SK-N-SH (cell line): ENCODE data around the gene CYBA. TPM values are rescaled to one million over a fixed set of nuclear protein-coding genes. Genes with fewer than 3 reads are reported as not detected.

Experiments
- CTCF ChIA-PET: fragments of 300-600, 350-600 bp; formaldehyde crosslinking; extraction: SDS; loops from one replicate; lab custom pipeline; 2021; lab: Yijun Ruan, JAX
- POLR2A ChIA-PET: fragments of 350-600 bp; sonication (Branson Sonifier 250); formaldehyde crosslinking; extraction: SDS; loops from one replicate; lab custom pipeline; 2020; ENCODE audit warnings: antibody characterized with exemption, inconsistent platforms; lab: Yijun Ruan, JAX
- DNase-seq: peaks from one replicate; pipeline ENCODE4 v3.0.0; 2012
- H2AFZ ChIP-seq: fragments of 200-600 bp; sonication (generic); 2 replicates; pipeline ENCODE4 v1.8.1; 2016; ENCODE audit warnings: antibody characterized with exemption, mild to moderate bottlenecking, low read depth
- H3F3A ChIP-seq: fragments of 200-600 bp; sonication (generic); replicated peaks from 2 replicates; pipeline ENCODE3; 2016; ENCODE audit warnings: antibody characterized with exemption, mild to moderate bottlenecking; ENCODE audit not compliant: insufficient read depth
- H3K27ac ChIP-seq, 2 experiments: fragments of 200-500 bp in 1 of 2; fragments of 200-600 bp in 1 of 2; sonication (Bioruptor generic) in 1 of 2; sonication (generic), shearing (Covaris generic) in 1 of 2; 2 replicates each; pipeline versions ENCODE4 v1.5.1 to v1.6.1; 2014 to 2016; ENCODE audit warnings: low read depth in 2 of 2, inconsistent platforms in 1 of 2, low read length in 1 of 2, mild to moderate bottlenecking in 1 of 2, mixed read lengths in 1 of 2
- H3K27me3 ChIP-seq: fragments of 200-600 bp; sonication (generic), shearing (Covaris generic); 2 replicates; pipeline ENCODE4 v1.6.1; 2016; ENCODE audit warnings: mixed run types; ENCODE audit not compliant: insufficient read depth
- H3K36me3 ChIP-seq, 2 experiments: fragments of 200-500 bp in 1 of 2; fragments of 200-600 bp in 1 of 2; sonication (Bioruptor generic) in 1 of 2; sonication (generic) in 1 of 2; replicated peaks in 1 of 2; 2 replicates each; pipeline versions ENCODE3 to v1.5.1; 2014 to 2016; ENCODE audit warnings: low read length in 1 of 2, mild to moderate bottlenecking in 1 of 2; ENCODE audit not compliant: insufficient read depth in 2 of 2, control insufficient read depth in 1 of 2
- H3K4me1 ChIP-seq, 2 experiments: fragments of 200-500 bp in 1 of 2; fragments of 200-600 bp in 1 of 2; sonication (Bioruptor generic) in 1 of 2; sonication (generic), shearing (Covaris generic) in 1 of 2; 2 replicates each; pipeline versions ENCODE4 v1.5.1 to v1.6.1; 2014 to 2016; ENCODE audit warnings: low read depth in 1 of 2, low read length in 1 of 2, mixed run types in 1 of 2; ENCODE audit not compliant: insufficient read depth in 2 of 2, control insufficient read depth in 1 of 2
- H3K4me2 ChIP-seq: fragments of 200-600 bp; sonication (generic), shearing (Covaris generic); 2 replicates; pipeline ENCODE4 v1.6.1; 2017; ENCODE audit warnings: mixed run types
- H3K4me3 ChIP-seq, 2 experiments: fragments of 200-500 bp in 1 of 2; fragments of 200-600 bp in 1 of 2; sonication (Bioruptor generic) in 1 of 2; sonication (generic), shearing (Covaris generic) in 1 of 2; 2 replicates each; pipeline versions ENCODE4 v1.5.1 to v1.8.1; 2014 to 2016; ENCODE audit warnings: low read depth in 2 of 2, inconsistent platforms in 1 of 2, low read length in 1 of 2, mild to moderate bottlenecking in 1 of 2, mixed read lengths in 1 of 2, moderate library complexity in 1 of 2
- H3K79me2 ChIP-seq: fragments of 200-600 bp; sonication (generic); 2 replicates; pipeline ENCODE4 v1.8.1; 2017; ENCODE audit warnings: mild to moderate bottlenecking; ENCODE audit not compliant: insufficient read depth
- H3K9ac ChIP-seq: fragments of 200-600 bp; sonication (generic); 2 replicates; pipeline ENCODE4 v1.6.1; 2017; ENCODE audit warnings: mixed run types
- H3K9me2 ChIP-seq: fragments of 200-600 bp; sonication (generic); 2 replicates; pipeline ENCODE4 v1.6.1; 2017; ENCODE audit warnings: mixed run types
- H3K9me3 ChIP-seq: fragments of 200-600 bp; sonication (generic); 2 replicates; pipeline ENCODE4 v1.6.1; 2017; ENCODE audit warnings: mixed run types, mild to moderate bottlenecking, moderate library complexity
- H4K20me1 ChIP-seq: fragments of 200-600 bp; sonication (generic); 2 replicates; pipeline ENCODE4 v1.6.1; 2017; ENCODE audit warnings: mild to moderate bottlenecking, mixed run types; ENCODE audit not compliant: insufficient read depth
- CHD2 ChIP-seq: fragments of 150-350 bp; IDR thresholded peaks from 2 replicates; pipeline ENCODE4 v1.6.1; 2018; ENCODE audit warnings: low read length; ENCODE audit not compliant: partially characterized antibody
- ELF1 ChIP-seq: IDR thresholded peaks from 2 replicates; pipeline ENCODE4 v1.4.0; 2012
- EP300 ChIP-seq, 2 experiments: IDR thresholded peaks; 2 replicates each; pipeline versions ENCODE4 v1.4.0 to v1.6.1; 2012; ENCODE audit warnings: borderline replicate concordance in 1 of 2, low read depth in 1 of 2, low read length in 1 of 2
- FOXJ3 ChIP-seq: sonication (generic); formaldehyde crosslinking; IDR thresholded peaks from 2 replicates; pipeline ENCODE4 v1.5.1; 2020; ENCODE audit warnings: mild to moderate bottlenecking, missing genetic modification reagents
- GABPA ChIP-seq: IDR thresholded peaks from 2 replicates; pipeline ENCODE4 v1.4.0; 2012; ENCODE audit warnings: low read depth, mild to moderate bottlenecking
- JUND ChIP-seq: IDR thresholded peaks from 2 replicates; pipeline ENCODE4 v1.4.0; 2012
- MEF2A ChIP-seq: IDR thresholded peaks from 2 replicates; pipeline ENCODE4 v1.4.0; 2012; ENCODE audit warnings: low read depth, borderline replicate concordance
- NFIC ChIP-seq: IDR thresholded peaks from 2 replicates; pipeline ENCODE4 v1.4.0; 2012; ENCODE audit warnings: borderline replicate concordance
- RCOR1 ChIP-seq: fragments of 150-350 bp; IDR thresholded peaks from 2 replicates; pipeline ENCODE4 v1.6.1; 2017; ENCODE audit warnings: antibody characterized with exemption, low read length
- RXRA ChIP-seq: IDR thresholded peaks from 2 replicates; pipeline ENCODE4 v1.4.0; 2012; ENCODE audit warnings: low read depth, mild to moderate bottlenecking, borderline replicate concordance
- USF2 ChIP-seq: fragments of 150-350 bp; IDR thresholded peaks from 2 replicates; pipeline ENCODE4 v1.6.1; 2017; ENCODE audit warnings: antibody characterized with exemption, low read length, low read depth, borderline replicate concordance
- YY1 ChIP-seq: IDR thresholded peaks from 2 replicates; pipeline ENCODE4 v1.4.0; 2012; ENCODE audit warnings: low read depth, mild to moderate bottlenecking
- WGBS: methylation state at CpG from one replicate; pipeline ENCODE4 v1.1.6; 2017; ENCODE audit warnings: low lambda C conversion rate; 5-methylcytosine and 5-hydroxymethylcytosine counted together
- polyA plus RNA-seq, 3 experiments: library from polyadenylated mRNA; depleted of rRNA; stranded (reverse); fragments of >200 nt; gene quantifications; 2 replicates each; pipeline ENCODE4 v1.2.3, GENCODE V29; 2012
- TF ChIP-seq, protein P1 (sequence below): IDR thresholded peaks from 2 replicates; pipeline ENCODE4 v1.4.0; 2012; ENCODE audit warnings: low read depth, borderline replicate concordance
- TF ChIP-seq, protein P2 (sequence below): IDR thresholded peaks from 2 replicates; pipeline ENCODE4 v1.4.0; 2012; ENCODE audit warnings: low read depth, borderline replicate concordance

Gene CYBA
- polyA plus RNA-seq, 1 of the 3 experiments (the other 2 are of a cell fraction) = 176 TPM

DNA sequence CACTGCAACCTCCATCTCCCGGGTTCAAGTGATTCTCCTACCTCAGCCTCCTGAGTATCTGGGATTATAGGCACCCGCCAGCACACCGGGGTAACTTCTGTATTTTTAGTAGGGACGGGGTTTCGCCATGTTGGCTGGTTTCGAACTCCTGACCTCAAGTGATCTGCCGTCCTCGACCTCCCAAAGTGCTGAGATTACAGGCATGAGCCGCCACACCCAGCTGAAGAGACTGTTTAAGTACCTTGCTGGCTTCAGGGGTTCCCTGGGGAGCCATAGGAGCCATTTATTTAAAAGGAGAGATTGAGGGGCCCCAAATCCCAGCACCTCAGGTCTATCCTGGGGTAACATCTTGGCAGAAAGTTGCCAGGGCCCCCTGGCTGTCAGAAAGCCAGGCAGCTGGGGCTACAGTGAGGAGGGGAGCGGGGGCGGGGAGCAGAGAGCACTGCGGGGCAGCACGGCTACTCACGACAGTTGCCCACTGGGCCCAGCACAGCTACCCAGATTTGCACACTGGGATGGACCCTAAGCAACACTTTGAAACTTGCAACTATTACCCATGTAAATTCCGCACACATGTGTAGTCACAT, 33.8 kb upstream of the CYBA start:
- ChIA-PET POLR2A (no interaction called here), CTCF (interaction anchor here (1.0 to 1.9 kb wide), 7 partner anchors 9 to 53 kb away, joined by 3 to 12 read pairs (median 4); no protein-coding TSS in a partner anchor)
- DNase-seq = peak; percentile 39

GRCh38 chr16:88681709-88682451, 31.0 kb upstream of the CYBA start:
- H3F3A ChIP-seq = peaks cover 5% of the 10 kb centered on the region
- H3K4me2 ChIP-seq = no peak overlapping the region
- ChIA-PET POLR2A (no interaction called here), CTCF (interaction anchor here (1.2 to 1.8 kb wide), 2 partner anchors 29 to 111 kb away, joined by 3 read pairs; no protein-coding TSS in a partner anchor)
- H3K9me2 ChIP-seq = no peaks in the 10 kb centered on the region
- WGBS = 52% methylated on average over 16 of the region's 21 CpGs
- peaks cover 5 to 14% of the 10 kb centered on the region in 2 experiments; a peak in 2 of 4 replicates for H3K4me1 ChIP-seq
- TF ChIP-seq USF2 (no peak), YY1 (no peak), CHD2 (no peak), JUND (no peak), MEF2A (no peak), ELF1 (no peak), GABPA (no peak)
- TF ChIP-seq, protein P1, sequence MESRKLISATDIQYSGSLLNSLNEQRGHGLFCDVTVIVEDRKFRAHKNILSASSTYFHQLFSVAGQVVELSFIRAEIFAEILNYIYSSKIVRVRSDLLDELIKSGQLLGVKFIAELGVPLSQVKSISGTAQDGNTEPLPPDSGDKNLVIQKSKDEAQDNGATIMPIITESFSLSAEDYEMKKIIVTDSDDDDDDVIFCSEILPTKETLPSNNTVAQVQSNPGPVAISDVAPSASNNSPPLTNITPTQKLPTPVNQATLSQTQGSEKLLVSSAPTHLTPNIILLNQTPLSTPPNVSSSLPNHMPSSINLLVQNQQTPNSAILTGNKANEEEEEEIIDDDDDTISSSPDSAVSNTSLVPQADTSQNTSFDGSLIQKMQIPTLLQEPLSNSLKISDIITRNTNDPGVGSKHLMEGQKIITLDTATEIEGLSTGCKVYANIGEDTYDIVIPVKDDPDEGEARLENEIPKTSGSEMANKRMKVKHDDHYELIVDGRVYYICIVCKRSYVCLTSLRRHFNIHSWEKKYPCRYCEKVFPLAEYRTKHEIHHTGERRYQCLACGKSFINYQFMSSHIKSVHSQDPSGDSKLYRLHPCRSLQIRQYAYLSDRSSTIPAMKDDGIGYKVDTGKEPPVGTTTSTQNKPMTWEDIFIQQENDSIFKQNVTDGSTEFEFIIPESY = no peak
- TF ChIP-seq, protein P2, sequence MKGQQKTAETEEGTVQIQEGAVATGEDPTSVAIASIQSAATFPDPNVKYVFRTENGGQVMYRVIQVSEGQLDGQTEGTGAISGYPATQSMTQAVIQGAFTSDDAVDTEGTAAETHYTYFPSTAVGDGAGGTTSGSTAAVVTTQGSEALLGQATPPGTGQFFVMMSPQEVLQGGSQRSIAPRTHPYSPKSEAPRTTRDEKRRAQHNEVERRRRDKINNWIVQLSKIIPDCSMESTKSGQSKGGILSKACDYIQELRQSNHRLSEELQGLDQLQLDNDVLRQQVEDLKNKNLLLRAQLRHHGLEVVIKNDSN = no peak
- H4K20me1 ChIP-seq = no peaks in the 10 kb centered on the region
- H3K9ac ChIP-seq = no peak overlapping the region
- H3K4me3 ChIP-seq = no peak overlapping the region
- peak; percentile 37 for DNase-seq
- no peak overlapping the region for H2AFZ ChIP-seq
- H3K36me3 ChIP-seq = no peaks in the 10 kb centered on the region
- no peaks in the 10 kb centered on the region for H3K9me3 ChIP-seq
- no peaks in the 10 kb centered on the region for H3K79me2 ChIP-seq
- no peaks in the 10 kb centered on the region for H3K27me3 ChIP-seq
- no peak overlapping the region for H3K27ac ChIP-seq

More for the DNA sequence above, 33.8 kb upstream of the CYBA start:
- Histone ChIP-seq H3K27ac (no peak overlapping the region), H3F3A (peaks cover 5% of the 10 kb centered on the region), H3K9me3 (no peaks in the 10 kb centered on the region), H3K4me3 (no peak overlapping the region), H3K9ac (no peak overlapping the region), H3K4me2 (0 out of 2 replicates have a peak overlapping the region, but pooled peaks have one; percentile 98), H3K79me2 (no peaks in the 10 kb centered on the region), H3K4me1 (peaks cover 5 to 12% of the 10 kb centered on the region in 2 experiments; a peak in 2 of 4 replicates), H3K27me3 (no peaks in the 10 kb centered on the region; the same call in 1 of the 2 replicates), H3K36me3 (no peaks in the 10 kb centered on the region), H3K9me2 (no peaks in the 10 kb centered on the region), H4K20me1 (no peaks in the 10 kb centered on the region), H2AFZ (0 out of 2 replicates have a peak overlapping the region, but pooled peaks have one; percentile 51)
- WGBS = 76% methylated on average over 10 of the region's 15 CpGs
- TF ChIP-seq CHD2 = no peak
- no peak for TF ChIP-seq YY1
- no peak for TF ChIP-seq USF2
- no peak for TF ChIP-seq EP300 (IDR thresholded peaks at IDR 0.05; ENCODE audit: borderline replicate concordance in 1 of 2, low read depth in 1 of 2, low read length in 1 of 2)
- TF ChIP-seq RCOR1 = no peak
- TF ChIP-seq ELF1 = no peak
- TF ChIP-seq RXRA = no peak
- TF ChIP-seq NFIC = no peak
- no peak for TF ChIP-seq FOXJ3
